Measurements from ENCODE around the gene SORBS1.

DNA sequence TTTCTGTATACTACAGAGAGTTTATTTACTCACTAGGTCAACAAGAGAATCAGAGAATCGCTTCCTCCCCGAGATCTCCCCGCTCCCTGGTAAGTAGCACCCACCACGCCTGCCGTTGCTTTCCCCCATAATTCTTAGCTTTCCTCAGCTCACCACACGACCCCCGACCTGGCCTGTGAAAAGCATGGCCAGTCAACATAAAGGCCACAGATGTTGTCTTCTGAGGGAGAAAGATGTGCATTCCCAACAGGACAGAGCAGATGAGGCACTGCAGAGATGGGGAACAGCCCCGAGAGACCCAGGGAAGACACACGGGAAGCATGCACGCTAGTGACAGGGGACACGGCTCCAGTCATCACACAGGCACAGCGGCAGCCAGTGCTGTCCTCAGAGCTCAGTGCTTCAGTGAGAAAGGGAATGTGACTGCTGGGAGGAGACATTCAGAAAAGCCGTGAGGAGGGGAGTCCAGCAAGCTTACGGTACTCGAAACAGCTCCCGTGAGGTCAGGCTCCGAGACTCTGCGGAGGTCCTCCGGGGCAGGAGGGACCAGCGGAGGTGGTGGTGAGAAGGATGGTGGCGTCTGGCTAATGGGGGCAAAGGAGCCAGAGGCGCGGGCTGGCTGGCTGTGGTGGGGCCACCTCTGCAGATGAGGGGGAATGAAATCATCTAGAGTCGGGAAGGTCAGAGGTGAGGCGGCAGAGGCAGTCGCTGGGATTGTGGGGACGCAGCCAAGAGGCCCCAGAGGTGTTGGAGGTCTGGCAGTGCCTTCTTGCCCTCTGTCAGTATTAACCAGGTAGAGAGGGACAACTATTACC lies 146.9 kb downstream of the SORBS1 start:
- TF ChIP-seq, protein P1, sequence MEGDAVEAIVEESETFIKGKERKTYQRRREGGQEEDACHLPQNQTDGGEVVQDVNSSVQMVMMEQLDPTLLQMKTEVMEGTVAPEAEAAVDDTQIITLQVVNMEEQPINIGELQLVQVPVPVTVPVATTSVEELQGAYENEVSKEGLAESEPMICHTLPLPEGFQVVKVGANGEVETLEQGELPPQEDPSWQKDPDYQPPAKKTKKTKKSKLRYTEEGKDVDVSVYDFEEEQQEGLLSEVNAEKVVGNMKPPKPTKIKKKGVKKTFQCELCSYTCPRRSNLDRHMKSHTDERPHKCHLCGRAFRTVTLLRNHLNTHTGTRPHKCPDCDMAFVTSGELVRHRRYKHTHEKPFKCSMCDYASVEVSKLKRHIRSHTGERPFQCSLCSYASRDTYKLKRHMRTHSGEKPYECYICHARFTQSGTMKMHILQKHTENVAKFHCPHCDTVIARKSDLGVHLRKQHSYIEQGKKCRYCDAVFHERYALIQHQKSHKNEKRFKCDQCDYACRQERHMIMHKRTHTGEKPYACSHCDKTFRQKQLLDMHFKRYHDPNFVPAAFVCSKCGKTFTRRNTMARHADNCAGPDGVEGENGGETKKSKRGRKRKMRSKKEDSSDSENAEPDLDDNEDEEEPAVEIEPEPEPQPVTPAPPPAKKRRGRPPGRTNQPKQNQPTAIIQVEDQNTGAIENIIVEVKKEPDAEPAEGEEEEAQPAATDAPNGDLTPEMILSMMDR (IDR thresholded peaks at IDR 0.05): no peak
- TF ChIP-seq POLR2A (IDR thresholded peaks at IDR 0.05): no peak
